Right lobe of liver (tissue), 4 donors: ENCODE results near the gene ARSI.

ENCODE experiments used
- CTCF ChIP-seq, 4 donors: fragments of 200-600 bp in 3 of 4; fragments of 450-650 bp in 1 of 4; IDR thresholded peaks; one replicate each; pipeline versions ENCODE4 v1.5.1 to v1.8.0; 2016 to 2022; ENCODE audit warnings: antibody characterized with exemption in 4 of 4, mild to moderate bottlenecking in 2 of 4
- POLR2A ChIP-seq: fragments of 450-650 bp; IDR thresholded peaks from one replicate; pipeline ENCODE4 v1.6.1; 2017; ENCODE audit warnings: antibody characterized with exemption, mild to moderate bottlenecking
- donor health status: DM: no; HTN: no; CAD: no.
- donor health status: DM: no; HTN: no; CAD: no.
- donor health status: DM: no; HTN: yes; CAD: no.

- TF ChIP-seq CTCF (IDR thresholded peaks at IDR 0.05) (no peak), POLR2A (no peak)
These were observed 48.3 kb downstream of the ARSI start for GRCh38 chr5:150254363-150254762.
